Ectodermal cell (in vitro differentiated cells): ENCODE results near the gene PARD3B.

Experiments used
- H3K27ac ChIP-seq: 2 replicates; pipeline ENCODE4 v1.7.0; 2013; ENCODE audit warnings: mild to moderate bottlenecking, low read depth, low read length; ENCODE audit not compliant: insufficient read depth, poor library complexity, severe bottlenecking
- H3K27me3 ChIP-seq: 2 replicates; pipeline ENCODE4 v1.7.0; 2013; ENCODE audit warnings: mild to moderate bottlenecking, low read length; ENCODE audit not compliant: insufficient read depth, control insufficient read depth, poor library complexity, severe bottlenecking
- H3K36me3 ChIP-seq: one replicate; pipeline ENCODE4 v1.7.0; 2013; ENCODE audit warnings: low read length; ENCODE audit not compliant: control insufficient read depth, insufficient read depth
- H3K4me1 ChIP-seq: one replicate; pipeline ENCODE4 v1.7.0; 2013; ENCODE audit warnings: low read length; ENCODE audit not compliant: control insufficient read depth, insufficient read depth
- H3K4me3 ChIP-seq: 2 replicates; pipeline ENCODE4 v1.7.0; 2013; ENCODE audit warnings: low read depth, low read length, control low read depth; ENCODE audit not compliant: insufficient read depth
- H3K9me3 ChIP-seq: 2 replicates; pipeline ENCODE4 v1.7.0; 2013; ENCODE audit warnings: mild to moderate bottlenecking, low read length, moderate library complexity; ENCODE audit not compliant: control insufficient read depth
- WGBS, 2 experiments: methylation state at CpG; one replicate each; pipeline ENCODE4 v1.1.7; 2013; ENCODE audit warnings: missing lambda C conversion rate in 2 of 2; 5-methylcytosine and 5-hydroxymethylcytosine counted together

The PARD3B gene

DNA sequence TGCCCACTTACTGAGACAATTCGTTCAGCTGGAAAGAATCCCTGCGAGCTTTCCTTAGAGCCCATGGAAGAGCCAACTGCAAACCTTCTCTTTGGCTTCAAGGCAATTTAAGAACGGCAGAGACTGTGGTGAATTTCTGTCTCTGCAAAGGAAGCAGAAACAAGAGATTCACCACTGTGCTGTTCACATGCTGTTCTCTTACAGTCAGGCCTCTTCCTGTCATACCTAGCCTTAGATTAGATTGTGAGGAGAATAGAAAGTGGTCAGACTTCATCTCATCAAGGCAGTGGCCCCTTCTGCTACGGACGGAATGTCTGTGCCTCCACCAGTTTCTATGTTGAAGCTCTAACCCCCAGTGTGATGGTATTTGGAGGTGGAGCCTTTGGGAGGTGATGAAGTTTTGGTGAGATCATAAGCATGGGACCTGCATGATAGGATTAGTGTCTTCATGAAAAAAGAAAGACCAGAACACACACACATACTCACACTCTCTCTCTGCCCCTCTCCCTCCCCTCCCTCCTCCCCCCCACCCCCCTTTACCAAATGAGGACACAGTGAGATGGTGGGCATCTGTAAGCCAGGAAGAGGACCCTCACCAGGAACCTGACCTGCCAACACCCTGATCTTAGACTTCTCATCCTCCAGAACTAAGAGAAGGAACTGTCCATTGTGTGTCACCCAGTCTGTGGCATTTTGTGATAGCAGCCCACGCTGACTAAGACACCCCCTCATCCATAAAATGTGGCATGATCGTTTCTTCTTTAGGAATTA lies 1091.5 kb downstream of the PARD3B start:
- 89 to 91% methylated on average over 7 of the region's 7 CpGs for WGBS, 2 experiments
- Histone ChIP-seq H3K27ac (no peak overlapping the region), H3K4me3 (no peak overlapping the region)

DNA sequence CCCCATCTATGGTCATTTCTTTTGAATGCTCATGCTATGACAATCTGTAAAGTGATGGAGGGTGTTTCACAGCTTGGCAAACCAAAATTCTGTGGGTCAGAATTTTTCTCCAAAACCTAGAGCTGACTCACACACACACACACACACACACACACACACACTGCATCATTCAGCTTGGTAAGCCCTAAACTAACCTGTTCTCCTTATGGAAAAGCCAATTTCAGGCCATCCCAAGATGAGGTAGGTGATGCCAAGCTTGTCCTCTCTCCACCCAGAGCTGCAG lies 1092.0 kb downstream of the PARD3B start:
- Histone ChIP-seq H3K4me1 (peaks cover 4% of the 10 kb centered on the region), H3K9me3 (no peaks in the 10 kb centered on the region), H3K27me3 (no peaks in the 10 kb centered on the region), H3K36me3 (no peaks in the 10 kb centered on the region), H3K4me3 (no peak overlapping the region), H3K27ac (no peak overlapping the region)

More for the DNA sequence above, 1091.5 kb downstream of the PARD3B start:
- Histone ChIP-seq H3K27me3 (no peaks in the 10 kb centered on the region), H3K9me3 (no peaks in the 10 kb centered on the region), H3K36me3 (no peaks in the 10 kb centered on the region), H3K4me1 (peaks cover 3% of the 10 kb centered on the region)

DNA sequence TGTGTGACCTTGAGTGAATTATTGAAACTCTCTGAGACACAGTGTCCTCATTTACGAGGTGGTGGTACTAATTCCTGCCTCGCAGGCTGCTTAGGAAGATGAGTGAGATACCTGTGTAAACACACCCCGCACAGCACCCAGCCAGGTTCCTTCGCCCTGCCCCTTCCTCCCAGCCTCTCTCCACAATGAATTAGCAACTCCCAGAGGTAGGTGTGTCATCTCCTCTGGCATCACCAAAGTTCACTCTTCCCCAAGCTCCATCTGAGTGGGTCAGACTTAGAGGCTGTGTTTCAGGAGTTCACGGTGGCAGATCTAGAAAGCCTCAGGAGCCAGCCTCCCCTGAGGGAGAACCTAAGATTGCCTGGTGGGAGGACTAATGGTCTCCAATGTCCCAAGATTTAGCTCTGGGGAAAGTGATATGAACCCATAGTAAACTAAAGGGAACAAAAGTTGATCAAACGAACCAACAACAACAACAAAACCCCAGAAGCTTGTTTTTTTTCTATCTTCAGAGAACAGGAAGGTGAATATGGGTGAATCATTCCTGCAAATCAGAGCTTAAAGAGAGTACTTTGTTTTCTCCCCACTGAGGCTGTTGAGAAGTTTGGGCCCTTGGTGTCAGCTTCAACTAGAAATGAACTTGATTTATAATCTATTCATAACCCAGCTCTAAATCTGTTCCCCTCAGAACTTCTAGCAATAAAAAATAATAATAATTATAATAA lies 1092.7 kb downstream of the PARD3B start:
- H3K9me3 ChIP-seq = no peaks in the 10 kb centered on the region
- no peak overlapping the region for H3K27ac ChIP-seq
- H3K4me3 ChIP-seq = no peak overlapping the region
- no peaks in the 10 kb centered on the region for H3K36me3 ChIP-seq
- no peaks in the 10 kb centered on the region for H3K27me3 ChIP-seq
- peaks cover 10% of the 10 kb centered on the region for H3K4me1 ChIP-seq
- WGBS, 2 experiments = 96 to 97% methylated on average over 5 to 6 of the region's 6 CpGs

DNA sequence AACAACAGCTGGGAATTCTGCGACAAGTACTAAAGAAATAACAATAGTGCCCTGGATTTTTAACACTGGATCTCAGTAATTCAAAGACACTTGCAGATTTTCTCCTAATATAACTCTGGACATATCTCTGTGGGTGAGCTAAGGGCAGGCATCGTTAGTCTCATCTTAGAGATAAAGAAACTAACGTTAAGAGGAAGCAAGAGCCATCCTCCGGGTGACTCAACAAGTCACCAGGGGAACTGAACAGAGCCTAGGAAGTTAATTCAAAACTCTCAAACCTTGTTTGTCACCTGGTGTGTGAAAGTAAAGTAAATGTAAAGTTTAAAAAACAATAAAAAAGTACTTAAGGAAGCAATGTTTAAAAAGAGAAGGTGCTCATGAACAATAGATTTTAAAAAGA lies 1095.4 kb downstream of the PARD3B start:
- Histone ChIP-seq H3K4me1 (peaks cover 13% of the 10 kb centered on the region), H3K4me3 (no peak overlapping the region), H3K36me3 (no peaks in the 10 kb centered on the region), H3K27me3 (no peaks in the 10 kb centered on the region), H3K9me3 (no peaks in the 10 kb centered on the region), H3K27ac (no peak overlapping the region)
- 70 to 76% methylated on average over 4 of the region's 4 CpGs for WGBS, 2 experiments

DNA sequence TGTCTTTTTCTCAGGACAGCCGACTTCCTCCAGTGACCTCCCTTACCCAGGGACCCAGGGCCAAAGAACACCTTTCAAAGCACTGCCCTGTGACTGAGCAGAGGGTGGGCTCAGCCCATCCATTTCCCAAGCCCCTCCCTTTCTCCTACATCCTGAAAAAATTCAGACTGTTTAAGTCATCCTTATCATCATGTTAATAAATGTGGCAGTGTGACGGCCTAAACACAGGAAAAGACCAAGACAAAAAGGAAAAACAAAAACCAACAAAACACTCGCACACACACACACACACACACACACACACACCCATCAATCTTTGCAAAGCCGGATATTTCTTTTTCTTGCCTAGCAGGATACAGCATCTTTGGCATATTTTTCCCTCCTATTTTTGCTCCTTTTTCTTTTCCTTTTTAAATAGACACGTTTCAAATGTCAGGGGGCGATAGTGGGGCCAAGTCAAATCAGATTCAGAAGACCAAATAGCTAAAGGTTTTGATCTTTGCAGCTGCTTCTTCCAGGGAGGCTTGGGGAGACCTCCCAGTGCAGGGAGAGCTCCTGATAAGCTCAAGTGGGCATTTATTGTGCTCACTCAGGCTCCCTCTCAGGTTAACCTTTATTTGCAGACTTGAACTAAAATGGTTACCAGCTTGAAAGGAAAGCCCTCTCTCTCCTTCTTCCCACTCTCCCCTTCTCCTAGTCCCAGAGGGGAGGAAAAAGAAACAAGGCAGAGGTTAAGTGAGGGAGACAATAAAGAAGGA lies 1097.5 kb downstream of the PARD3B start:
- Histone ChIP-seq H3K4me3 (no peak overlapping the region), H3K27me3 (no peaks in the 10 kb centered on the region), H3K36me3 (no peaks in the 10 kb centered on the region), H3K4me1 (peaks cover 11% of the 10 kb centered on the region), H3K27ac (no peak overlapping the region), H3K9me3 (no peaks in the 10 kb centered on the region)
- 69 to 70% methylated on average over 6 of the region's 6 CpGs for WGBS, 2 experiments

DNA sequence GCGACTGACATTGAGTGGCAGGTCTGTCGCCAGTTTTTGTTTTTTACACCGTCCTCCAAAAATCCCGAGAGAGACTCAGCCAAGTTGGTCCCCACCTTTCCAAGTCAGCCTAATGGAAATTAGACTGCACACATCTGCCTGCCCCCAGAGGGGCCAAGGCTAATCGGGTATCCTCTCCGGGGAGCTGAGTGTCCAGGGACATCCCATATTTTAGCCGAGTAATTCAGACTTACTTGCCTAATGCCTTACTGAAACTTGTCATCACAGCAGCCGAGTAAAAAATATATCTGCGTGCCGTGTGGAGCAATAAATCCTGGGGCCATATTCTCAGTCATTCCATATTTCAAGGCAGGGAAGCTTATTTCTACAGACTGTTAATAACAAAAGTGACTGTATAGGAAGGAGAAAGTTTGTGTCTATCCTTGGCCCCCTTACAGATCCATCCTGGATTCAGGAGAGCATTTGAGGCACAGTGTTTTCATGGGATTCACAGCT lies 1098.2 kb downstream of the PARD3B start:
- Histone ChIP-seq H3K27me3 (no peaks in the 10 kb centered on the region), H3K27ac (no peak overlapping the region), H3K36me3 (no peaks in the 10 kb centered on the region), H3K4me3 (no peak overlapping the region), H3K9me3 (no peaks in the 10 kb centered on the region), H3K4me1 (peaks cover 11% of the 10 kb centered on the region)
- WGBS, 2 experiments = 89 to 93% methylated on average over 10 of the region's 10 CpGs

DNA sequence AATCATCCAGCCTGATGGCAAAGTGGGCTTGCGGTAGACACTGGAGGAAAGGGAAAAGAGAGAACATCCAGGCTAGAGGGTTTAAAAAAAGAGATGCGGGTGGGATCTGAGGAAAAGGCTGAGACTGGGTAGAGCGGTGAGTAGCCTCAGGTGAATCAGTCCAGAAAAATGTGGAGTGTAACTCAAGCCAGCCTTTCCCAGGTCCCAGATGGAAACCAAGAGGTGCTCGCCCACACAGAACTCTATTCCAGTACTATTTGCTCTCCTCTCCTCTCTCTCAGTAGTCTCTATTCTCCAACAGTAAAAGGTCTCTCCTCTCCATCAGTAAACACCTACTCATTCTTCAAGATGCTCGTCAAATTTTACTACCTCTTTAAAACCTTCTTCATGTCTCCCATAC lies 1098.7 kb downstream of the PARD3B start:
- Histone ChIP-seq H3K36me3 (no peaks in the 10 kb centered on the region), H3K4me1 (peaks cover 11% of the 10 kb centered on the region), H3K27me3 (no peaks in the 10 kb centered on the region), H3K27ac (no peak overlapping the region), H3K4me3 (no peak overlapping the region), H3K9me3 (no peaks in the 10 kb centered on the region)
- WGBS, 2 experiments = 94 to 95% methylated on average over 5 of the region's 5 CpGs

DNA sequence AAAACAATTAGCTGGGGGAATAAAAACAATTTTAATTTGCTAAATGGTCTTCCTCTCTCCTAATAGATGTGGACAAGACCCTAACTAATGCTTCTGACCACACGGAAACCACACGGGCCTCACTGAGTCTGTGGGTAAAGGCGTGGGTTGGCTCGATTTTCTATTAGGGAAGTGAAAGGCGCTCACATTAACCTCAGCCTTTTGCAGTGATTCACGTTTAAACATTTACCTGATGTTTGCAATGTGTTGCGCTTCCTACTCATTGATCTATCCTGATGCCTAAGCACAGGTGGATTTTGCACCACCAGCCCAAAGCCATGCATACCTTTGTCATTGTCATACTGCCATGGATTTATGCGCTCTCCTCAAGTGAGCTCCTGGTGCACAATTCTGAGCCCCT lies 1101.4 kb downstream of the PARD3B start:
- WGBS, 2 experiments = 82 to 88% methylated on average over 8 of the region's 8 CpGs
- H3K4me3 ChIP-seq = no peak overlapping the region
- H3K27ac ChIP-seq = no peak overlapping the region
- no peaks in the 10 kb centered on the region for H3K27me3 ChIP-seq
- no peaks in the 10 kb centered on the region for H3K9me3 ChIP-seq
- H3K36me3 ChIP-seq = no peaks in the 10 kb centered on the region
- peaks cover 23% of the 10 kb centered on the region for H3K4me1 ChIP-seq

DNA sequence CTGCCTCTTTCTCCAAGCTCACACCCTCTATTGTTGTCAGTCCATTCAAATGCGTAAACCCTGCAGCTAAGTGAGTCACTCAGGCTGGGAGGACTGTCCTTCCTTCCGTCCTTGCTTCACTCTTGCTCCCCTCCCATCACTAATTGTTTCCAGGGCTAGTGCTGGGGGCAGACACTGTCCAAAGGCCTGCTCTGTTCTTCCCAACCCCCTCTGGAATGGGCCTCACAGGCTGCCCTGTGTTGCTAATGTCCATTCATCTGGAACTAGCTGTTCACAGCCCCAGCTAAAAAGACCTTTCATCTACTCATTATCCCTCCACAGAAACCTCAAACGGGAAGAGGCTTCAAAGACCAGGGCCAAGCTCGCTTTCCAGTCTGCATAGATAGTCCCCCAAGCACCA lies 1105.2 kb downstream of the PARD3B start:
- Histone ChIP-seq H3K9me3 (no peaks in the 10 kb centered on the region), H3K27me3 (no peaks in the 10 kb centered on the region), H3K4me1 (peaks cover 13% of the 10 kb centered on the region), H3K36me3 (no peaks in the 10 kb centered on the region), H3K4me3 (no peak overlapping the region), H3K27ac (no peak overlapping the region)
- 19 to 31% methylated on average over 4 of the region's 4 CpGs for WGBS, 2 experiments

DNA sequence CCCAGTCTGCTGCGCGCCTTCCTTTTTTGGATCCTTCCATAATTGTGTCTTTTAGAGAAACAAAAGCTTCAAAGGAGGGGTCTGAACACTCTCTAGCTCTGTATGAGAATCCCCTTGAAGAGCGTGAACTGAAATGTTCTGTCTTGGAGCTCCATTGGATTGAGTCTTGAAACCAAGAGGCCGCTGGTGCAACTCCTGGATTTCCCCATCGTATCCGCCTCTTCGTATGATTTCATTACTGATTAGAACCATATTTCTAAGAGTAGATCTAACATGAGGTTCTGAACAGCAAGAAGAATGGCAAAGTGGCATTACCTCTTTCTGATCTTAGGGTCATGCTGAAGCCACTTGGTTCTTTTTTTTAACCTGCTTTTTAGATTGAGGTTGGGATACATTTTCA lies 1105.7 kb downstream of the PARD3B start:
- Histone ChIP-seq H3K27me3 (no peaks in the 10 kb centered on the region), H3K4me1 (peaks cover 13% of the 10 kb centered on the region), H3K4me3 (no peak overlapping the region), H3K9me3 (no peaks in the 10 kb centered on the region), H3K27ac (no peak overlapping the region), H3K36me3 (no peaks in the 10 kb centered on the region)
- 86 to 94% methylated on average over 7 of the region's 7 CpGs for WGBS, 2 experiments
